Body of pancreas (tissue), 4 donors: Measurements from ENCODE around the gene GUK1.

Experiments
- CTCF ChIP-seq, 7 experiments: fragments of 450-650 bp in 4 of 7; fragments of 200-600 bp in 3 of 7; sonication (generic) in 3 of 7; IDR thresholded peaks; one replicate each; pipeline ENCODE4 v1.5.1; 2016 to 2019; ENCODE audit warnings: antibody characterized with exemption in 7 of 7
- POLR2A ChIP-seq, 3 donors: fragments of 450-650 bp; IDR thresholded peaks; one replicate each; pipeline ENCODE4 v1.6.1; 2016; ENCODE audit warnings: antibody characterized with exemption in 3 of 3, mild to moderate bottlenecking in 2 of 3

DNA sequence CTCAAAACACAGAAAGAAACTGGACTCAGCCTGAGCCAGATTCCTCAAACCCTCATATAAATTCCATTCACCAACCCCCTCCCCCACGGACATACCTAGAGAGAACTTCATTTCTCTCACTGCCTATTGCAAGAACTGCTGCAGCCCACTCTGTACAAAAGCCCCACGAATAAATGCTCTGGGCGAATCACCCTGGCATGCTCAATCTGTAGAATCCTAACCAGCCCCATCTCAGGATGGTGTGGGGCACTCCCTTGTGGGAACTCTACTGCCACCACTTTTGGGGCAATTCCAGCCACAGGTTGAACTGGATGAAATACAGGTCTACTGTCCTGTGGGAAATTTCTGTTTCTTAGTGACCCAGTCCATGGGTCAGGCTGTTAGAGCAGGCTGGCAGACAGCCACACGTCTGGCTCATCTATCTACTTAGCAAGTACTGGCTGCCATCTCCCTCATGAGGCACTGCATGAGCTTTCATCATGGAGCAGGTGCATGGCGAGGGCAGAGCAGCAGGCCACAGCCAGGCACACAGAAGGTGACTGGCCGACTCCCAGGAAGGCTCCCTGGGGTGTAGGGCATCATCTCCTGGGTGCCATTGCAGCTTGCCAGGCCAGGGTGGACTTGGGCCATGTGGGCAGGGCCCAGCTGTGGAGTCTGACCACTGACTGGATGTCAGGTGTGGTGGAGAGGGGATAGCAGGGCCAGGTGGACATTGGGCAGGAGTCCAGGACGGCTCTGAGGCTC, 35.4 kb upstream of the GUK1 start:
- no peak for TF ChIP-seq CTCF (IDR thresholded peaks at IDR 0.05)
- TF ChIP-seq POLR2A (IDR thresholded peaks at IDR 0.05), result no peak
